HCEC 1CT (cell line): ENCODE data around the gene ADCY2.

ENCODE experiments used
- DNase-seq: peaks from one replicate; pipeline ENCODE4 v3.0.0-alpha.2; 2017

The ADCY2 gene

DNA sequence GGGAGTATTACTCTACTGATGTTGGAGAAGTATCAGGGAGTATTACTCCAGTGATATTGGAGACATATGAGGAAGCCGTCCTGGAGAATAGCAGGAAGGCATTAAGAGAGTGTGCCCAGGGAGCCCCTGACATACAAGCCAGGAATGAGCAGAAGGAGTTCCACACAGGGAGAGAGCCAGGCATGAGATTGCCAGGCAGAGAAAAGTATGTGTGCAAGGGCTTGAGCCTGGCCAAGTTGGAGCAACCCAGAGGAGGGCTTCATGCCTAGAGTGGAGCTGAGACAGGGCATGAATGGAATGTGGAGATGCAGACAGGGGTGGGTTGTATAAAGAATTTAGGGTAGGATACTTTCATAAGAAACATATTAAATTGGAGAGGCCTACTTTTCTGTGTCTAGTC is 213.8 kb downstream of the ADCY2 start:
- DNase-seq = no peak

DNA sequence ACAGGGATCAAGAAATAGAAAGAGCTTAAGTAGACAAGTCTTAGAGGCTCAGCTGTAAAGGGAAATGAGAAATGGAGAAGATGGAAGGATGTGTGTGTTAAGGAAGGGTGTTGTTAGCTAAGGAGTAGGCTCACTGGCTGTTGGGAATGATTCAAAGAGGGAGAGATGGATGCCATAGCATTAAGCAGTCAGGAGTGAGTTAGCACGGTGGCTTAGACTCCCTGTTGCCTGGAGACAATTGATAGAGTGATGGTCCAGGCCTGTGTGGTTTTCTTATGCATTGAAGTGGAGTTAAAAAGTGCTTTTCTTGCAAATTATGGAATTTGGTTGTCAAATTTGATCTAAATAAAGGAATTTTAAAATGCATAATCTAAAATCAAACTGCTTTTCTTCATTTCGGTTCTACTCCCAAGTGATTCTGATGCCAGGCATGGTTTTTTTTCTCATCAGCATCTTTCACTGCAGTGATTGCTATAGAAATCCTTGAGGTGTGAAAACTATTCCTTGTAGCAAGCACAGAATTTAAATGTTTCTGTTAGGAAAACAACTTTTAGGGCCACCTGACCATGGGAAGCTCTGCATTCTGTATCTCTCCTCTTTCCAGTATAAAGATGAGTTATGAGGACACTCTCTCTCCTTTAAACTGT is 214.7 kb downstream of the ADCY2 start:
- DNase-seq = no peak

DNA sequence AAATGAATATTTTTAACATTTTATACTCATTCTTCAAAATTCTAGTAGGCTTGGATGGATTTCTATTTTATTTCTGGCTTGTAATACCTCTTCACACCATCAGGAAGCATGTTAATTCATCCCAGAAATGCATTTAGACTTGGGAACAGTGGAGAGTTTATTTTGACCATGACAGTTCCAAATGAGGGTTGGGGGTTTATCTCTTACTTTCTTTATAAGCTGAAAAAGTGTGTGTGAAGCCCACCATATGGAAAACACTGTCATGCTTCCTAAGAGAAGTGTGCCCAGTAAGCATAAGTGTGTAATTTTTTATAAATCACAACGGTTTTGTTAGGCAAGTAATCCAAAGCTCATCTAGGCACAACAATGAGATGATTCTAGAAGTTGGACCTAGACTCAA is 215.6 kb downstream of the ADCY2 start:
- no peak for DNase-seq

- DNase-seq = no peak
Observed at GRCh38 chr5:7615566-7616061, 219.7 kb downstream of the ADCY2 start.

DNA sequence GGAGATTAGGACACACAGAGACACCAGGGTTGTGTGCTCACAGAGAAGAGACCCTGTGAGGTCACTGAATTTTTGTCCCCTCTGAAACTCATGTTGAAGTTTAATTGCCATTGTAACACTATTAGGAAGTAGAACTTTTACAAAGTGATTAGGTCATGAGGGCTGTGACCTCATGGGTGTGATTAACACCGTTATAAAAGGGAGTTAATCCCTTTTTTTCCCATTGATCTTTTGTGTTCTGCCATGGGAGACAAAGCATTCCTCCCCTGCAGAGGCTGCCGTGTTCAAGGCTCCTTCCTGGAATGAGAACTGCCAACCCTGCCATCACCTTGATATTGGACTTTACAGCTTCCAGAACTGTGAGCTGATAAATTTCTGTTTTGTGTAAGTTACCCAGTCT is 221.0 kb downstream of the ADCY2 start:
- DNase-seq = no peak

- DNase-seq = no peak
Observed at GRCh38 chr5:7622498-7622897, 226.6 kb downstream of the ADCY2 start.

- no peak for DNase-seq
Observed at GRCh38 chr5:7625740-7626139, 229.8 kb downstream of the ADCY2 start.

GRCh38 chr5:7628248-7628647 is 232.3 kb downstream of the ADCY2 start:
- DNase-seq = no peak

DNA sequence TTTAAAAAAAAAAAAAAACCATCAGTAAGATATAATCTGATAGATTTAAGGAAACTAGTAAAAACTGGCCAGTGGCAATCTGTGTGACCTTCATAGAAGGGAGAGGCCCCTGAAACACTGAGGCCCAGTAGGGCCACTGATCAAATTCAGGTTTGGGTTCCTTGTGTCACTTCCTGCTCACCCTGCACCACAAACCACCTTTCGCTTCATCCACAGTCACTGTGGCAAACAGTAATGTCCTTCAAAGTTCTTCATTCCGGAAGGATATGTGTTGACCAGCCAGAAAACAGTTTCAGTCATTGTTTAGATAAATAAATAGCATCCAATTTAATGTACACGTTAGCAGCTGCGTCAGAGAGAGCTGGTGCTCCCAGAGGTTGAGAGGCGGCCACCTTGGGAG is 232.9 kb downstream of the ADCY2 start:
- DNase-seq = no peak

DNA sequence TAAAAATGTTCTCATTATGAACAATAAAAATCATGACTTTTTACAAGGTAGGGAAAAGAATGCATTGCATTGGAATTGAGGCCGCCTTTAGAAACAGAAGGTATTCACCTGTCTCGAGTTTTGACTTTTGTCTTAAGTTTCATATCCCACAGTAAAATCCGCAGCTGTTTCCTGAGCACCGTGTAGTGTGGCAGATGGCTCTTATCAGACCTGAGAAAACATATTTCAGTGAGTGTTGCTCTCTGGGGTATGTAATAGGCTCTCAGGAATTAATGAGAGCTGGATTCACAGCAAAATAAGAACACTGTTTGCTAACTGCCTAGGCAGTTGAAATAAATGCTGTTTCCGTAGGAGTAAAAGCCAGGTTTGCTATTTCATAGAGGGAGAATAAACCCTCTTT is 233.6 kb downstream of the ADCY2 start:
- no peak for DNase-seq

DNA sequence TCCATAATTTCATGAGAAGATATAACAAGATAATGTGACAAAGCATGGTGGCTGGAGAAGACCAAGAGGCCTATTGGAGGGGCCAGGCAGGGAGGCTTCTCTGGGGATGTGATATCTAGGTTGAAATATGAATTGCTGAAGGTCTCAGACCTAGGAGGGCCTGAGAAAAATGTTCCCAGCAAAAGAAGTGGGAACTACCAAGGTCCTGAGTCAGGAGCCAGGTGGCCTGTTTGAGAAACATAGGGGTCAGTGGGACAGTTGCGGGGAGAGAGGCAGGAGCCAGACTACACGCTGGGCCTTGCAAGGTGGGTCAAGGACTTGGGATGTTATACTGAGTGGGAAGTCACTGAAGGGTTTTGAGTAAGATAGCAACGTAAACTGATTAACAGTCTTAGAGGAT is 238.9 kb downstream of the ADCY2 start:
- DNase-seq = no peak

GRCh38 chr5:7638456-7638855 is 242.5 kb downstream of the ADCY2 start:
- no peak for DNase-seq

DNA sequence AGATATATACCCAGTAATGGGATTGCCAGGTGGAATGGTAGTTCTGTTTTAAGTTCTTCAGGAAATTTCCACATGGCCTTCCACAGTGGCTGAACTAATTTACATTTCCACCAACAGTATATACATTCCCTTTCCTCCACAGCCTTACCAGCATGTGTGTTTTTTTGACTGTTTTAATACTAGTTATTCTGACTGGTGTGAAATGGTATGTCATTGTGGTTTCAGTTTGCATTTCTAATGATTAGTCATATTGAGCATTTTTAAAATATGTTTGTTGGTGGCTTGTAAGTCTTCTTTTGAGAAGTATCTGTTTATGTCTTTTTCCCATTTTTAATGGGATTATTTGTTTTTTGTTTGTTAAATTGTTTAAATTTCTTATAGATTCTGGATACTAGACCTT is 246.1 kb downstream of the ADCY2 start:
- no peak for DNase-seq

- no peak for DNase-seq
Observed at GRCh38 chr5:7644723-7645122, 248.8 kb downstream of the ADCY2 start.

- DNase-seq = no peak
Observed at GRCh38 chr5:7650755-7651154, 254.8 kb downstream of the ADCY2 start.

DNA sequence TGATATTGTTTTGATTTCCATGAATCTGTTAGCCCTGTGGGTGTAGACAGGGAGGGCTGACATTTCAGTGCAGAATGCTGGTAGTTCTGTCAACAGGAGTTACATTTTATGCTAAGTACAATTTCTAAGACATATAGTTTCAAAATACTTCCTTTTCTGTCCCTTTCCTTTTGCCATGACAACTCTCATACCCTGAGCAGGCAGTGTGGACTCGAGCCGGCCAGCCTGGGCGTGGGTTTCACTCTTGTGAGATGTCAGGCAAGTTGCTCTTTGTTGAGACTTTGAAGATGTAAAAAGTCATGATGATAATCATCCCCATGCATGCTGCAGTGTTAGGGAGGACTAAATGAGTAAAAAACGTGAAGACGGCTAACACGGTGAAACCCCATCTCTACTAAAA is 257.1 kb downstream of the ADCY2 start:
- DNase-seq = no peak

- no peak for DNase-seq
Observed at GRCh38 chr5:7657153-7657552, 261.2 kb downstream of the ADCY2 start.

DNA sequence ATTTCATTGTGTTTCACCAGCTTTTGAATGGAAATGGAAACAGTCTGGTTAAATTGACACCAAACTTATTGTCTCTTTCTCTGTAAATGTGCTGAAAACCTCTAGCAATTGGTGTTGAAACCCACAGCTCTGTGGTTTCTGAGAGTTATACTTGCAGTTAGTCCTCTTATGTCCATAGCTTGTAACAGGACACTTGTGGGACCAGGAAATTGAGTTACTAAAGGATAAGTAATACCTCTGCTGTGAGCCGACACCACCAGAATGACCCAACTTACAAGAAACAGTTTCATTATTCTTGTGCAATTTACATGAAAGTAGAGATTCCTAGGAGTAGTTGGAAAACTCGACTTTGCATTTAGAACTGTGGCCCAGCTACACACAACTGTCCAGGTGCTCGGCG is 263.5 kb downstream of the ADCY2 start:
- no peak for DNase-seq

DNA sequence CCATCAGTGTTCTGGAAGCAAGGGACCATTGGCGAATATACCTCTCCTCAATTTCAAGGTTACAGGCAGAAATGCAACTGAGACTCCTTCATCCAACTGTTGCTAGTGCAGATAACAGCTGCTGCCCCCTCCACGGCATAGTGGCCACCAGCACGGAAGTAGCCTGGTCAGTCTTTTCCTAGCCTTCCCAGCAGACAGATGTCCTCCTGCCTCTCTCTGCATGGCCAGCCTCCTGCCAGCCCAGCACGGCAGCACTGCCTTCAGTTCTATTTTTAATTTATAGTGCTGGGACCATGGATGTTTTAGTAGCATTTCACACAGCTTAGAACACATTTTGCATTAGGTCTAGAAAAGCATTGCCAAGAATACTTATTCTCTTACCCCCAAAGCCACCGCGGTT is 266.4 kb downstream of the ADCY2 start:
- DNase-seq = no peak

GRCh38 chr5:7663808-7664207 is 267.9 kb downstream of the ADCY2 start:
- no peak for DNase-seq

- no peak for DNase-seq
Observed at GRCh38 chr5:7664208-7664607, 268.3 kb downstream of the ADCY2 start.

DNA sequence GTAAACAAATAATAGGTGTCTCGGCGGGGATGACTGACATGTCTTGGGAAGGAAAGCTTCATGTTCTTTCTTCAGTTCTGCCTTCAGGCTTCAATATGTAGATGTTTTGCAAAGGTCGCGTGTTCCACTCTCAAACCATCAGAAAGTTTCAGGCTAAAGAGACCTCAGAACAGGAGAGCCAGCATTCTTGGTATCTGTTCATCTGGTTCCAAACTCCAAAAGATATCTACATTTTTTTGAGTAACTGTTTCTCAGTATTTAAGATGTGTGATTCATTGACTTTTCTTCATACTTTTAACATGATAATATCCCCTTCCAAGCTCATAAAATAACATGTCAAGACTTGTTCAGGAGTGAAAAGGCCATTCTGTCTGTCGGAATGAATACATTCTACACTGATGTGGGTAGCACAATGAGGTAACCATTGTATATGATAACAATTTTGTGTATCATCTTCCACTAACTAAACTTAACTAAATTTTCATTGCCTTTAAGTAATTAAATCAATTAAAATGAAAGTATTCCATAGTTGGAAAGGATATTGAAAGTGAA is 271.4 kb downstream of the ADCY2 start:
- DNase-seq = no peak

DNA sequence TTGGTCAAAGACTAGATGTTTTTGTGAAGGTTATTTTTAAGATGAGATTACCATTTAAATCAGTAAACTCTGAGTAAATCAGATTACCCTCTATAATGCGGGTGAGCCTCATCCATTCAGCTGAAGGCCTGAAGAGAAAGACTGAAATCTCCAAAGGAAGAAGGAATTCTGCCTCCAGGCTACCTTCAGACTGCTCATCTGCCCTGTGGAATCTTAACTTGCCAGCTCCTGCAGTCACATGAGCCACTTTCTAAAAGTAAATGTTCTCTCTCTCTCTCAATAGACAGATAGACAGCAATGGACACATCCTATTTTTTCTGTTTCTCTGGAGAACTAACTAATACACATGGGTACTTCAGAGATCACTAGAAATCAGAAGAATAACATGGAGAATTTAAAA is 272.2 kb downstream of the ADCY2 start:
- DNase-seq = no peak

GRCh38 chr5:7668627-7669026 is 272.7 kb downstream of the ADCY2 start:
- DNase-seq = no peak

DNA sequence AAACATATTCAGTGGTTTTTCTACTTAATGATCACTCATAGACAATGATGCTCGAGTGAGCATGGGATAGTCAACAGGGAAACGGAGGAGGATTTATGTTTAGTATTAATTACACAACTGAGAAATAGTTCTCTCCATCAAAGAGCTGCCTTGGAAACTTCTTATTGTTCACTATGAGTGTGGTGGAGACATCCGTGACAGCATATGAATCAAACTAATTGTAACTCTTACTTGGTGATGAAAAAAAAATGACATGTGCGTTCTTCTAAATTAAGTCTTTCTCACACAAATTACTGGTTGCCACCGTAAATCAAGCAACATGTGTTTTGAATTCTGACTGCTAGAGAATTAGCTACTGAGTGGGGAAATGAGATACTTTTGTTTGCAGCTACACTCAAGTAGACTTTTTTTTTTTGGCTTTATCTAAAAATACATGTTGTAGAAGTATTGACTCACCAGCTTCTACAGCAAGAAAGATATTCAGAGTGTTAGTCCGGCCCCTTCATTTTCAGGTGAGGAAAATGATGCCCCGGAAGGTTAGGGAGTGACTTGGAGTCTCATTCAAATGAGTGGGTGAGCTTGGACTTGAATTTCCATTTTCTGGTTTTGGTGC is 275.5 kb downstream of the ADCY2 start:
- DNase-seq = no peak
